Measurements from ENCODE around the gene OTOF.

DNA sequence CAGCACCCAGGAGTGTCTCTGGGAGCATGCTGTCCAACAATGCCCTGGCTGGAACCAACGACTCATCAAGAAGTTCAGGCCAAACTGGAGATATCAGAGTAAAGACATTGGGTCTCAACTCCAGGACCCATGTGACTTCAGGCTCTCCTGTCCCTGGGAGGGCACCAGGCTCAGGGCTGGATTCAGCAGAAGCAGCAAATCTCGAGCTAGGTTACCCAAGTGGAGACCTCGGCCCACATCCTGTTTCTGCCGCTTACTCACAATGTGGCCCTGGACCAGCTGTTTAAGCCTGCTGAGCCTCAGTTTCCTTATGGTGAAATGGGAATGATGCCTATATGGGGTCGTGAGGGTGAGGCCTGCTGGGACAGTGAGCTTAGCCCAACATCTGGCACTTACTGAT, 9.3 kb upstream of the OTOF start:
- TF ChIP-seq ZFX (CRISPR knock-in tag; IDR thresholded peaks at IDR 0.05; ENCODE audit: low read depth): no peak
- TF ChIP-seq ASH2L (IDR thresholded peaks at IDR 0.05; ENCODE audit: insufficient read length, low read depth, low read length): no peak
- TF ChIP-seq ZNF768 (CRISPR knock-in tag; IDR thresholded peaks at IDR 0.05): no peak
- no peak for TF ChIP-seq KMT2B (CRISPR knock-in tag; IDR thresholded peaks at IDR 0.05)
- TF ChIP-seq, protein P1, sequence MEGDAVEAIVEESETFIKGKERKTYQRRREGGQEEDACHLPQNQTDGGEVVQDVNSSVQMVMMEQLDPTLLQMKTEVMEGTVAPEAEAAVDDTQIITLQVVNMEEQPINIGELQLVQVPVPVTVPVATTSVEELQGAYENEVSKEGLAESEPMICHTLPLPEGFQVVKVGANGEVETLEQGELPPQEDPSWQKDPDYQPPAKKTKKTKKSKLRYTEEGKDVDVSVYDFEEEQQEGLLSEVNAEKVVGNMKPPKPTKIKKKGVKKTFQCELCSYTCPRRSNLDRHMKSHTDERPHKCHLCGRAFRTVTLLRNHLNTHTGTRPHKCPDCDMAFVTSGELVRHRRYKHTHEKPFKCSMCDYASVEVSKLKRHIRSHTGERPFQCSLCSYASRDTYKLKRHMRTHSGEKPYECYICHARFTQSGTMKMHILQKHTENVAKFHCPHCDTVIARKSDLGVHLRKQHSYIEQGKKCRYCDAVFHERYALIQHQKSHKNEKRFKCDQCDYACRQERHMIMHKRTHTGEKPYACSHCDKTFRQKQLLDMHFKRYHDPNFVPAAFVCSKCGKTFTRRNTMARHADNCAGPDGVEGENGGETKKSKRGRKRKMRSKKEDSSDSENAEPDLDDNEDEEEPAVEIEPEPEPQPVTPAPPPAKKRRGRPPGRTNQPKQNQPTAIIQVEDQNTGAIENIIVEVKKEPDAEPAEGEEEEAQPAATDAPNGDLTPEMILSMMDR (CRISPR knock-in tag; IDR thresholded peaks at IDR 0.05): no peak
- no peak for TF ChIP-seq KMT2A (CRISPR knock-in tag; IDR thresholded peaks at IDR 0.05)
- no peak for TF ChIP-seq YEATS4 (CRISPR knock-in tag; IDR thresholded peaks at IDR 0.05; ENCODE audit: borderline replicate concordance)
- TF ChIP-seq POLR2A (IDR thresholded peaks at IDR 0.05; ENCODE audit: insufficient read depth in 1 of 2, low read depth in 2 of 2, low read length in 2 of 2): no peak

Measured in HepG2 (cell line).